ENCODE results near the gene SHC1.
A peak's percentile ranks its signal among the peaks of the same experiment; 100 is the strongest.

SHC1 gene

DNA sequence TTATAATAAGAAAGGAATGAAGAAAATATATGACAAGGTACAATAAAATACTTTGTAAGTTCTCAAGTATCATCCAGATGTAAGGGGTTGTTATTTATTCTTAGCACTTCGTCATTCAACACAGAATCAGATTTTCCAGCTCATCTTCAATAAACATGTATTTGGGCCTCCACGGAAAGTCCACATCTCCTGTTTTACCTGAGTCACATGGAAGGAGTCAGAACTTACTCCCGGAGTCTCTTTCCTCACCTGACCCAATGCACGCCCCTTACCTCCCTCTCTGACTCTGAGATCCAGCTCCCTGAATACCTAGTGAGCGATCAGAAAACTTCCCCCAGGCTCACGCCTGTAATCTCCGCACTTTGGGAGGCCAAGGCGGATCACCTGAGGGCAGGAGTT, 32.6 kb downstream of the SHC1 start:
- DNase-seq (ENCODE audit: low spot score), result no peak

DNA sequence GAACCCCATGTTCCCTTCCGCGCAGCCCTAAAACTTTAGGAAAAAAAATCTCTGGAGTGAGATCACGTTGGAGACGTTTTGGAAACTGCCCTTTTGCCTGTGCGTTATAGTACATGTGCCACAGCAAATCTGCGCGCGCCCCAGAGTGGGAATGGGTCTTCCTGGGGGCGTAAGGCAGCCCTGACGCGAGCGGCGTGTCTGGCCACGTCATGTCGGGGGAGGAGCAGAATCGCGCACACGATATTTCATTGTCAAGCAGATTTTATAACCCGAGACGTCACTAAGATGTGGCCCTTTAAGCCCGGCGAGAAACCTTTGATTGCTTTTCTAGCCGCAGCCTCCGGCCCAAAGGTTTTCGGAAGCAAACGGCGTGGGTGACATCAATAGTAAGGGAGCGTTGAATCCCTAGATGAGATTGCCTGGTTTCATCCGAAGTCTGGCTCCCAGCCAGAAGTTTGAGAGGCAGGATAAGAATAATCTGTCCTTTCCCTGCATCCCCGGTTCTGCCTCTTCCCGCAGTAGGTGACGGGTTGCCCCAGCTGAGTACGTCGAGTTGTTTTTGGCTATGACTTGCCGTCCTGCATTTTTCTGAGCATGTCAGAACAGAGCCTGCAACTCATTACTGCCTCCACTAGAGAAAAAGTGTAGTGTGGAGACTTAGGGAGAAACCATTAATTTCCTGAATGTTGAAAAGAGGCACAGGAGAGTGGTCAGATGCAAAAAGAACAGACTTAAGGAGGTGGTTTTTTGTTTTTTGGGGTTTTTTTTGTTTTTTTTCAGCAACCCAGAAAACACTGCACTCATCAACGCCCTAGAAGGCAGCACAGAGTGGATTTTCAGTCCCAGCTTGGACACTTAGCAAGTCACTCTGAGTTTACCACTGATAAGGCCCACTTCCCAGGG, 33.2 kb downstream of the SHC1 start:
- peak; percentile 90 for DNase-seq (ENCODE audit: low spot score)

DNA sequence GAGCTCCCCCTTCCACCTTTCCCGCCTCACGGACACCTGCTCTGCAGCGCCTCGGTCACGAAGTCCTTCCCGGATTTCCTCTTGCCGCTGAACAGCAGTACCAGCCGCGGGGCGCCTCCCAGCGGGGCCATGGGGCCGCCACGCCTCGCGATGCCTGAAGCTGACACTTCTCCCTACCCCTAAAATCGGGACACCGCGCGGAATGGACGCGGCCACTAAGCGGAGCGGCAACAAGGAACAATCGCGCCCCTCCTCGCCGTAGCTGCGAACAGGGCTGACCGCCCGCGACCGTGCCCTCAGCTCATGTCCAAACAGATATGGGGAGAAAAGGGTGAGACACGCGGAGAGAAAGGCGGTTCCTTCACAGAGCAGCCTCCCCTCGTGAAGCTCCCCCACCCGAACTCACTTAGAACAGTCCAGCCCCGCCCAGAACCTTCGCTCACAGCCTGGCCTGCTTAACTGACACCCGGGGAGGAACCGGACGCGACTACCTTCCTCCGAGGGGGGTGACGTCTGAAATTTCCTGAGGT, 33.9 kb downstream of the SHC1 start, which contains the start of gene PMVK:
PMVK (minus strand) TSS at position 165 of the 530 bp plus-strand sequence; CDS start at position 131, 34 bp downstream.
- peak; percentile 89 for DNase-seq (ENCODE audit: low spot score)

DNA sequence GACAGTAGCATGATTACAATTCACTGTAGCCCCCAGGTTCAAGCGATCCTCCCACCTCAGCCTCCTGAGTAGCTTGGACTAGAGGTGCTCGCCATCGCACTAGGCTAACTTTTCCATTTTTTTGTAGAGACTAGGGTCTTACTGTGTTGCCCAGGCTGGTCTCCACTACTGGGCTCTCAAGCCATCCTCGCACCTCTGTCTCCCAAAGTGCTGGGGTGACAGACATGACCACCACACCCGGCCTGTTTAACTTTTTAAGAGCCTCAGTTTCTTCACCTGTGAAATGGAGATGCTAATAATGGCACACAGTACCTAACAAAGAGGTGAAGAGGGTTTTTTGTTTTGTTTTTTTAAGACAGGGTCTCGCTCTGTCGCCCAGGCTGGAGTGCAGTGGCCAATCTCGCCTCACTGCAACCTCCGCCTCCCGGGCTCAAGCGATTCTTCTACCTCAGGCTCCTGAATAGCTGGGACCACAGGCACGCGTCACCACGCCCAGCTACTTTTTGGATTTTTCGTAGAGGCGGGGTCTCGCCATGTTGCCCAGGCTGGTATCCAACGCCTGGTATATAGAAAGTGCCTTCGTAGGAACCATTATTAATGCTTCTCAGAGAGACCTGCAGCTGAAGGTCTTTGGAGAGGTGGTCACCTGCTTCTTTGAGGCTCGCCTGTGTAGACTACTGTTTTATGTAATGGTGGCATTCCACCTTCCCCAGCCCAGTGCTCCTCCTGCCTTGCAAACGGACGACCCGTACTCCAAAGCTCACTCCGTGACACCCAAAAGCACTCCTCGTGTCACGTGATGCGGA, 34.6 kb downstream of the SHC1 start:
- DNase-seq (ENCODE audit: low spot score), result no peak

DNA sequence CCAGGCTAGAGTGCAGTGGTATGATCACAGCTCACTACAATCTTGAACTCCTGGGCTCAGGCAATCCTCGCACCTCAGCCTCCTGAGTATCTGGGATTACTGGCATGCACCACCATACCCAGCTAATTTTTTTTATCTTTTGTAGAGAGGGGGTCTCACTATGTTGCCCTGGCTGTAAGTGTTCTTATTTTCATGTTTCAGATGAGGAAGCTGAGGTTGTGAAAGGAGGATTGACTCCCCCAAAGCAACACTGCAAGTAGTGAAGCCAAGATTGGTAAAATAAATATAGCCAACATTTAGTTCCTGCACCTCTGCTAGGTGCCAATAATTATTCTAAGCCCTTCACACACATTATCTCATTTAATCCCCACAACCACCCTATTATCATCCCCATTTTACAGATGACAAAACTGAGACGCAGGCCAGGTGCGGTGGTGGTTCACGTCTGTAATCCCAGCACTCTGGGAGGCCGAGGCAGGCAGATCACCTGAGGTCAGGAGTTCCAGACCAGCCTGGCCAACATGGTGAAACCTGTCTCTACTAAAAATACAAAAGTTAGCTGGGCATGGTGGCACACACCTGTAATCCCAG, 36.1 kb downstream of the SHC1 start:
- no peak for DNase-seq (ENCODE audit: low spot score)

DNA sequence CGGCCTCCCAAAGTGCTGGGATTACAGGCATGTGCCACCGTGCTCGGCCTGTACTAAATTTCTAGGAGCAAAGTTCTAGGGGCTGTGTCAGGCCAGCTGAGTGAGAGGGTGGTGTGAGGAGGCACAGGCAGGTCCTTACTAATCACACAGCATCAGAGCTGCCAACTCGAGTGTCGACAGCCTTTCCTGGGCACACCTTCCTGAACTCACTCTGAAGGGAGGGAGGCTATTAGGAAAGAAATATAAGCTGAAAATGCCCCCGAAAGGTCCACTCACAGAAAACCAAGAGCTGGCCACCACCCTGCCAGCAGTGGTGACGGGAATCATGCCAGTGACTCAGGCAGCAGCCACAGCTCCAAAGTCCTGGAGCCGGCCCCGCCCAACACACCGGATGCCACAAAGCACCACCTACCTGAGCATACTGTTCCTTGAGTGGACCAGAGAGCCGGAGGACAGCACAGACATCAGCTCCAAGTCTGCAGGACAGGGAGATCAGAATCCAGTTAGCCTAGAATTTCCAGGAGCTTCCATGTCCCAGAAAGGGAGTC, 38.5 kb downstream of the SHC1 start:
- DNase-seq (ENCODE audit: low spot score), result no peak

DNA sequence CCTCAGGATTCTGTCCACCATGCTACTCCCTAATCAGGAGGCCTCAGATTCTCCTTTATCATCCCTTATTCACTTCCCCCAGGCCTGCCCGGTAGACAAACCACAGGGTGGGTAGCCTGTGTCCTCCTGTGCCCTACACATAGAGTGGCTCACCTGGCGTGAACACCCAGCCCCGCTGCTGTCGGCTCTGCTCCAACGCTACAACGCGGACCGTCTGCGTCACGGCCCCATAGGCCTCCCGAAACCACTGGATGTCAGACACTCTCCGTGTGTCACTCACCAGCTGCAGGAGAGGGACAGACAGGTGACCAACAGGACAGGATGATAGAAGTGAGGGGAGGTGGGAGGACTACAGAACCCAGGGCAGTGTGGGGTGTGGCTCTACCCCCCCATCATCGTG, 44.3 kb downstream of the SHC1 start:
- DNase-seq (ENCODE audit: low spot score), result no peak

DNA sequence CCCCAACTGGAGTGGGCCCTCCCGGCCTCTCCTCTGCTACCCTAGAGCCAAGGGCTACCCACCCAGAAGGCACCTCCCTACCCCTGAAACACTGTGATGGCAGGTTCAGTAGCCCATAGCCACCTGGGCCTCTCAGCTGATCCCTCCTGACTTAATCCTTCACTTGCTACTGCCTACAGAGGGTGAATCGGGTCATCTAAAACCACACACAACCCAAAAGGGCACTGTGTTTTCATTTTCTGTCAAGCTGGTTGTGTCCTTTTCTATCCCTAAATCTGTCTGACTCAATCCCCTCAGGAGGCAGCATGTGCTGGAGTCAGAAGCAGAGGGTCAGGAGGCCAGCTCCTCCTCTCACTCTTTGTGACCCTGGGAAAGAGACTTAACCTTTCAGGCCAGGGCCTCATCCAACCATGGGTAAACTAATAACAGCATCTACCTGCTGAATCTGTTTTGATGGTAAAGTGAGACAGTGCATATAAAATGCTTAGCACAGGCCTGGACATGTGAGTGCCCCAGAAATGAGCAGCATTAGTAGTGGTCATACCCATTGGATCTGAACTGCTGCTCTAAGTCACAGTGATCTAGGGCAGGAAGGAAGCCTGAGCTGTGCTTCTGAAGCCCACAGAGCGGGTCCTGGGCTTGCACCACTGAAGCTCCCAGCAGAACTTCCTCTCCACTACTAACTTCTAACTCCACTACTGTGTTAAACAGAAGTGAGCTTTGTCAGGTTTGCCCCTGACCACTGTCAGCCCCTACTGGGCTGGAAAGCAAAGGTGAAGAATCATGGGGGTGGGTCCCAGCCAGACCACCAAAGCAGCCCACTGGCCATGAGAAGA, 45.0 kb downstream of the SHC1 start:
- no peak for DNase-seq (ENCODE audit: low spot score)

DNA sequence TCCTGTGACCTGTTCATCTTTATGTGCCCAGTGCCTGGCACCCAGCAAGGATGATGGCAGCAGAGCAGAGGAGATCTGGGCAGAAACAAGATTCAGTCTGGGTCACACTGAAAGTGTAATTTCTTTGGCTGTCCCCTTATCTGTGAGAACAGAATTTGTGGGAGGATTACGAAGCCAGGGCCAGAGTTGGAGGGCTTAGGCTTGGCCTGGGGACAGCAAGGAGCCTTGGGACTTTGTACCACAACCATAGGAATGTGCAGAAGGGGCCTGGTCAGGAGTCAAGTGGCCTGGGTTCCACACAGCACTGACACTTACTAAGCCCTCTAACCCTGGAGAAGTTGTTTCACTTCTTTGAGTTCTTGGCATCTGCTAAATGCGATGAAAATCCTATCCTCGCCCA, 46.9 kb downstream of the SHC1 start:
- DNase-seq (ENCODE audit: low spot score), result no peak

DNA sequence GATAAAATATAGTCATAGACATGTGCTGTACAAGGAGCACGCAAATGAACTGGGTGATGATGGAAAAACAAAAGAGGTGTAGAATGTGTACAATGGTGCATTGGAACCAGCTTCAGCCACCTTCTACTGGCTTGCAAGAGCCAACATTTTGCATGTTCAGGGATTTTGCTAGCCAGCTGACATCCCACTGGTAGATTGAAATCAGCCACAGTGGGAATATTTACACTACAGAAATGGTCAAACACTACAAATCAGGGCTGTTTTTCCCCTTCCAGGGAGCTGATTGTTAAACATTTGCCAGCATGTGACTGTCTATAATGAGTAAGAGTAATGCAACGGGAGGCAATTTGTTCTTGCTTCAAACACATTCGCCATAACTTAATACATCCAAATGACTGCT, 57.3 kb downstream of the SHC1 start:
- DNase-seq (ENCODE audit: low spot score), result no peak

DNA sequence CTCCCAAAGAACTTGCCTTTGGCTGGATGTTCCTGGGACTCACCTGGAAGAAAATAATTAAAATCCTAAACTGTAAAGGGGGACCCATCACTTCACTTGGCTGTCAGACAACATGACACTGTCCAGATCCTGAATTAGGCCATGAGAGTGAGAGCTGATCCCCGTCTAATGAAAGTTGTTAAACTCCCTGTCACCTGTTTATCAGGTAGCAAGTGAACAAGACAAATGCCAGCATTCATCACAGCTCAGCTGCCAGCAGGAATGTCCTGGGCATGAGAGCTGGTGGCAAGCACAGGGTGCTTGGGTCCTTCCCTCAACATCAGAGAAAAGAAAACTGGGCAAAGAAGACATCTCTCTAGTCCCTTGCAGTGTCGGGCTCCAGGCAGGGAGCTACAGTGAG, 57.8 kb downstream of the SHC1 start:
- no peak for DNase-seq (ENCODE audit: low spot score)
